HL-60 (cell line): Measurements from ENCODE around the gene IL31.

ENCODE experiments used
- DNase-seq, 2 experiments: peaks; one replicate each; pipeline ENCODE4 v3.0.0-alpha.2; 2010 to 2020; ENCODE audit warnings: low read depth in 1 of 2, low spot score in 1 of 2
- H3K27ac ChIP-seq: fragments of 250-450 bp; sonication (Bioruptor Pico); replicated peaks from 2 replicates; pipeline ENCODE4 v1.5.1; 2020; ENCODE audit warnings: mild to moderate bottlenecking, moderate library complexity
- H3K27me3 ChIP-seq: fragments of 250-450 bp; sonication (Bioruptor Pico); 2 replicates; pipeline ENCODE4 v1.5.1; 2021; ENCODE audit warnings: mild to moderate bottlenecking, moderate library complexity; ENCODE audit not compliant: insufficient read depth, poor library complexity, severe bottlenecking
- H3K4me3 ChIP-seq: replicated peaks from 2 replicates; pipeline ENCODE4 v1.5.1; 2011; ENCODE audit warnings: mild to moderate bottlenecking, control low read depth, low read length; ENCODE audit not compliant: insufficient read depth
- CTCF ChIP-seq: IDR thresholded peaks from one replicate; pipeline ENCODE4 v1.5.1; 2011; ENCODE audit warnings: low read length, control low read depth, inconsistent platforms; ENCODE audit not compliant: insufficient read depth
- GABPA ChIP-seq: IDR thresholded peaks from 2 replicates; pipeline ENCODE4 v1.6.1; 2012; ENCODE audit warnings: low read depth
- POLR2AphosphoS5 ChIP-seq: IDR thresholded peaks from 2 replicates; pipeline ENCODE4 v1.6.1; 2012; ENCODE audit warnings: low read depth
- REST ChIP-seq: IDR thresholded peaks from 2 replicates; pipeline ENCODE4 v1.6.1; 2012; ENCODE audit warnings: low read depth; ENCODE audit not compliant: insufficient replicate concordance
- SPI1 ChIP-seq: IDR thresholded peaks from 2 replicates; pipeline ENCODE4 v1.6.1; 2012; ENCODE audit warnings: low read depth, mild to moderate bottlenecking, borderline replicate concordance

IL31 gene

GRCh38 chr12:122199484-122200355, 25.7 kb upstream of the IL31 start:
- H3K27me3 ChIP-seq, result peaks cover 18% of the 10 kb centered on the region
- H3K27ac ChIP-seq, result no peak overlapping the region
- H3K4me3 ChIP-seq, result no peak overlapping the region
- DNase-seq, result no peak
- TF ChIP-seq GABPA (no peak), REST (no peak), POLR2AphosphoS5 (no peak), CTCF (no peak), SPI1 (no peak)

- H3K27ac ChIP-seq, result no peak overlapping the region
- TF ChIP-seq REST, result no peak
- no peak for TF ChIP-seq SPI1
- no peak for TF ChIP-seq CTCF
- H3K4me3 ChIP-seq, result no peak overlapping the region
- DNase-seq, result no peak
- H3K27me3 ChIP-seq, result peaks cover 6% of the 10 kb centered on the region
Measured at GRCh38 chr12:122197612-122197966, 23.6 kb upstream of the IL31 start.

- Histone ChIP-seq H3K4me3 (no peak overlapping the region), H3K27me3 (no peaks in the 10 kb centered on the region), H3K27ac (no peak overlapping the region)
- TF ChIP-seq REST, result no peak
- no peak for TF ChIP-seq GABPA
- TF ChIP-seq POLR2AphosphoS5, result no peak
- TF ChIP-seq SPI1, result no peak
- no peak for TF ChIP-seq CTCF
- no peak for DNase-seq
Measured at GRCh38 chr12:122195405-122195804, 21.4 kb upstream of the IL31 start.
